RWPE2 (cell line): Measurements from ENCODE around the gene SCNN1B.

Experiments used
- ATAC-seq: fragments of 200-7000 bp; cut with Tn5 transposase; 3 replicates; pipeline ENCODE4 v1.9.1; 2021; ENCODE audit warnings: low read depth
- DNase-seq: peaks from one replicate; pipeline ENCODE4 v3.0.0-alpha.2; 2020; ENCODE audit warnings: low spot score
- H3K27ac ChIP-seq: fragments of 450-650 bp; 2 replicates; pipeline ENCODE4 v1.5.1; 2017; ENCODE audit warnings: mild to moderate bottlenecking; ENCODE audit not compliant: poor library complexity, severe bottlenecking
- H3K27me3 ChIP-seq: fragments of 250-450 bp; sonication (Bioruptor Pico); 2 replicates; pipeline ENCODE4 v1.5.1; 2021; ENCODE audit warnings: mild to moderate bottlenecking, moderate library complexity; ENCODE audit not compliant: insufficient read depth, poor library complexity, severe bottlenecking
- H3K36me3 ChIP-seq: fragments of 250-450 bp; sonication (Bioruptor Pico); 2 replicates; pipeline ENCODE4 v1.5.1; 2020; ENCODE audit warnings: low read depth, mild to moderate bottlenecking, moderate library complexity
- H3K4me1 ChIP-seq: fragments of 250-450 bp; sonication (Bioruptor Pico); 2 replicates; pipeline ENCODE4 v1.5.1; 2021; ENCODE audit warnings: mild to moderate bottlenecking, moderate library complexity; ENCODE audit not compliant: insufficient read depth, poor library complexity, severe bottlenecking
- H3K4me3 ChIP-seq: fragments of 250-450 bp; sonication (Bioruptor Pico); 2 replicates; pipeline ENCODE4 v1.5.1; 2021; ENCODE audit warnings: mild to moderate bottlenecking, moderate library complexity; ENCODE audit not compliant: severe bottlenecking
- H3K9me3 ChIP-seq: fragments of 250-450 bp; sonication (Bioruptor Pico); 2 replicates; pipeline ENCODE4 v1.5.1; 2021; ENCODE audit warnings: mild to moderate bottlenecking, moderate library complexity; ENCODE audit not compliant: severe bottlenecking
- CTCF ChIP-seq: fragments of 450-650 bp; IDR thresholded peaks from one replicate; pipeline ENCODE4 v1.5.1; 2017; ENCODE audit warnings: mild to moderate bottlenecking, moderate library complexity; ENCODE audit not compliant: poor library complexity, severe bottlenecking

Gene SCNN1B

GRCh38 chr16:23402100-23402499 lies 100.0 kb downstream of the SCNN1B start:
- ATAC-seq, result no peak
- no peaks in the 10 kb centered on the region for H3K4me1 ChIP-seq
- no peak for TF ChIP-seq CTCF
- no peaks in the 10 kb centered on the region for H3K9me3 ChIP-seq
- H3K27ac ChIP-seq, result no peak overlapping the region
- no peak for DNase-seq
- peaks cover 55% of the 10 kb centered on the region for H3K36me3 ChIP-seq
- no peaks in the 10 kb centered on the region for H3K27me3 ChIP-seq
- H3K4me3 ChIP-seq, result no peak overlapping the region

- Histone ChIP-seq H3K9me3 (no peaks in the 10 kb centered on the region), H3K4me1 (no peaks in the 10 kb centered on the region), H3K36me3 (peaks cover 60% of the 10 kb centered on the region), H3K27ac (no peak overlapping the region), H3K27me3 (no peaks in the 10 kb centered on the region), H3K4me3 (no peak overlapping the region)
- TF ChIP-seq CTCF, result no peak
- no peak for ATAC-seq
- DNase-seq, result no peak
These were observed 101.4 kb downstream of the SCNN1B start for GRCh38 chr16:23403547-23403946.

GRCh38 chr16:23406024-23406423 lies 103.9 kb downstream of the SCNN1B start:
- TF ChIP-seq CTCF, result no peak
- ATAC-seq (no peak), DNase-seq (no peak)
- no peak overlapping the region for H3K27ac ChIP-seq
- no peaks in the 10 kb centered on the region for H3K4me1 ChIP-seq
- no peaks in the 10 kb centered on the region for H3K9me3 ChIP-seq
- no peak overlapping the region for H3K4me3 ChIP-seq
- peaks cover 63% of the 10 kb centered on the region for H3K36me3 ChIP-seq
- H3K27me3 ChIP-seq, result no peaks in the 10 kb centered on the region

- H3K27ac ChIP-seq, result no peak overlapping the region
- H3K9me3 ChIP-seq, result no peaks in the 10 kb centered on the region
- H3K36me3 ChIP-seq, result peaks cover 62% of the 10 kb centered on the region
- H3K4me3 ChIP-seq, result no peak overlapping the region
- no peaks in the 10 kb centered on the region for H3K27me3 ChIP-seq
- ATAC-seq (no peak), DNase-seq (no peak)
- TF ChIP-seq CTCF, result no peak
- no peaks in the 10 kb centered on the region for H3K4me1 ChIP-seq
These were observed 104.6 kb downstream of the SCNN1B start for GRCh38 chr16:23406546-23407240.

- DNase-seq (no peak), ATAC-seq (no peak)
- H3K4me1 ChIP-seq, result no peaks in the 10 kb centered on the region
- H3K4me3 ChIP-seq, result no peak overlapping the region
- no peaks in the 10 kb centered on the region for H3K27me3 ChIP-seq
- TF ChIP-seq CTCF, result no peak
- H3K27ac ChIP-seq, result no peak overlapping the region
- H3K36me3 ChIP-seq, result peaks cover 61% of the 10 kb centered on the region
- H3K9me3 ChIP-seq, result no peaks in the 10 kb centered on the region
These were observed 105.5 kb downstream of the SCNN1B start for GRCh38 chr16:23407436-23408127.
